Mammary epithelial cell (primary cell): ENCODE data around the gene PRPSAP1.

ENCODE experiments used
- EZH2 ChIP-seq: IDR thresholded peaks from 2 replicates; pipeline ENCODE4 v1.6.1; 2012; ENCODE audit warnings: low read length, inconsistent platforms, borderline replicate concordance
- TF ChIP-seq, protein P1 (sequence below), 2 donors: IDR thresholded peaks in 1 of 2; conservative IDR thresholded peaks in 1 of 2; 2 replicates each; pipeline ENCODE4 v1.5.1; 2011 to 2012; ENCODE audit warnings: inconsistent platforms in 2 of 2, low read length in 2 of 2, mild to moderate bottlenecking in 2 of 2, control low read depth in 1 of 2, low read depth in 1 of 2; ENCODE audit not compliant: insufficient read depth in 1 of 2; ENCODE audit errors: extremely low read depth in 1 of 2

DNA sequence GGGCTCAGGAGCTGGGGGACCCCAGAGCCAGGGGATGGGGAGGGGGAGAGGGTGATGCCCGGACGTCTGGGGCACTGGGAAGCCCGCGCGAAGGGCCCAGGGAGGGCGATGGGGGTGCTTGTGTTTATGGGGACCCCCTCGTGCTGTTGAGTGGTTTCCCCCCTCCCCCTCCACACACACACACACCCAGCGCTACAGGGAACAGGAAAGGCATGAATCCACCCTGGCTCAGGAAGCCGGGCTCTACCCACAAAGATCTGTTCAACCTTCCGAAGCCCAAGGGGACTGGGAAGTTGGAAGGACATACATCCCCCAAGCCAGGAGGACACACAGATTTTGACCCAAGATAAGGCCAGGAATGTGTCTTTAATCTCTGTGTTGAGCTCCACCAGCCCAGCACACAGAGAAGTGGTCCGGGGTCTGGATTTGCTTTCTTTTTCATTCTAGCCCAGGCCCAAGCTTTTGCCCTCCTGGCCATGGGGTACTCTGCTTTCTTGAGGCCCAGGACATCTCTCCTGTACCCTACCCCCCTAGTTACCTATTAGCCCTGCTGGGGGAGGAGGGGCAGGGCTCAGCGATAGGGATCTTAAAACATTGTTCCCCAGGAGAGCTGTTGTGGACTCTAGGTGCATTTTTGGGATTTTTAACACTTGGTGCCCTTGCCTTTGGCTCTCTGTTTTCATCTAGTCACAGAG is 87.3 kb downstream of the PRPSAP1 start:
- TF ChIP-seq EZH2: no peak
- TF ChIP-seq, protein P1, sequence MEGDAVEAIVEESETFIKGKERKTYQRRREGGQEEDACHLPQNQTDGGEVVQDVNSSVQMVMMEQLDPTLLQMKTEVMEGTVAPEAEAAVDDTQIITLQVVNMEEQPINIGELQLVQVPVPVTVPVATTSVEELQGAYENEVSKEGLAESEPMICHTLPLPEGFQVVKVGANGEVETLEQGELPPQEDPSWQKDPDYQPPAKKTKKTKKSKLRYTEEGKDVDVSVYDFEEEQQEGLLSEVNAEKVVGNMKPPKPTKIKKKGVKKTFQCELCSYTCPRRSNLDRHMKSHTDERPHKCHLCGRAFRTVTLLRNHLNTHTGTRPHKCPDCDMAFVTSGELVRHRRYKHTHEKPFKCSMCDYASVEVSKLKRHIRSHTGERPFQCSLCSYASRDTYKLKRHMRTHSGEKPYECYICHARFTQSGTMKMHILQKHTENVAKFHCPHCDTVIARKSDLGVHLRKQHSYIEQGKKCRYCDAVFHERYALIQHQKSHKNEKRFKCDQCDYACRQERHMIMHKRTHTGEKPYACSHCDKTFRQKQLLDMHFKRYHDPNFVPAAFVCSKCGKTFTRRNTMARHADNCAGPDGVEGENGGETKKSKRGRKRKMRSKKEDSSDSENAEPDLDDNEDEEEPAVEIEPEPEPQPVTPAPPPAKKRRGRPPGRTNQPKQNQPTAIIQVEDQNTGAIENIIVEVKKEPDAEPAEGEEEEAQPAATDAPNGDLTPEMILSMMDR (conservative IDR thresholded peaks at IDR 0.05 in 1 of 2, IDR thresholded peaks at IDR 0.05 in 1 of 2; ENCODE audit: extremely low read depth in 1 of 2, insufficient read depth in 1 of 2, low read depth in 1 of 2, low read length in 2 of 2): no peak
